Sigmoid colon (tissue), 7 donors: ENCODE data around the gene MAN2A1. TPM values are rescaled to one million over a fixed set of nuclear protein-coding genes. Genes with fewer than 3 reads are reported as not detected.

Source experiments
- DNase-seq: peaks from one replicate; pipeline ENCODE4 v3.0.0-alpha.2; 2019
- H3K27ac ChIP-seq, 4 donors: fragments of 200-600 bp; sonication (generic); one replicate each; pipeline ENCODE4 v1.5.1; 2016 to 2019; ENCODE audit warnings: mild to moderate bottlenecking in 1 of 4
- H3K27me3 ChIP-seq, 3 donors: fragments of 200-600 bp; sonication (generic); one replicate each; pipeline ENCODE4 v1.5.1; 2019; ENCODE audit warnings: mild to moderate bottlenecking in 1 of 3
- H3K36me3 ChIP-seq, 4 donors: fragments of 200-600 bp; sonication (generic); one replicate each; pipeline ENCODE4 v1.5.1; 2016 to 2019
- H3K4me1 ChIP-seq, 4 donors: fragments of 200-600 bp; sonication (generic); one replicate each; pipeline ENCODE4 v1.5.1; 2017 to 2019
- H3K4me3 ChIP-seq, 4 donors: fragments of 200-600 bp; sonication (generic); one replicate each; pipeline ENCODE4 v1.5.1; 2017 to 2019; ENCODE audit warnings: mild to moderate bottlenecking in 2 of 4, moderate library complexity in 1 of 4
- H3K9me3 ChIP-seq, 4 donors: fragments of 200-600 bp in 3 of 4; sonication (generic) in 3 of 4; one replicate each; pipeline versions ENCODE4 v1.5.1 to v1.6.1; 2013 to 2019
- EP300 ChIP-seq, 4 donors: sonication (generic); formaldehyde crosslinking; IDR thresholded peaks; one replicate each; pipeline ENCODE4 v1.6.1; 2017; ENCODE audit warnings: antibody characterized with exemption in 4 of 4
- POLR2A ChIP-seq, 2 donors: fragments of 450-650 bp; IDR thresholded peaks; one replicate each; pipeline ENCODE4 v1.6.1; 2016; ENCODE audit warnings: antibody characterized with exemption in 2 of 2, mild to moderate bottlenecking in 2 of 2, moderate library complexity in 2 of 2
- POLR2AphosphoS5 ChIP-seq, 4 donors: sonication (generic); formaldehyde crosslinking; IDR thresholded peaks; one replicate each; pipeline ENCODE4 v1.6.1; 2017; ENCODE audit warnings: antibody characterized with exemption in 4 of 4
- WGBS, 2 donors: extraction: QIAGEN DNeasy Blood & Tissue Kit; methylation state at CpG; one replicate each; pipeline ENCODE4 v1.1.7; 2013; 5-methylcytosine and 5-hydroxymethylcytosine counted together
- intact Hi-C: fragments of 100-400 bp; cut with DNase I; formaldehyde crosslinking; loops from one replicate; pipeline ENCODE4 v1.15.1; 2023
- polyA plus RNA-seq, 3 donors: library from polyadenylated mRNA; stranded (reverse); fragments of 200-250 nt; gene quantifications; one replicate each; pipeline ENCODE4 v1.2.3, GENCODE V29; 2013
- total RNA-seq, 4 donors: library from RNA; depleted of rRNA; stranded (reverse); fragments of >200 nt; gene quantifications; one replicate each; pipeline ENCODE4 v1.1.0, GENCODE V29; 2016
- TF ChIP-seq, protein P1 (sequence below), 4 experiments: fragments of 450-650 bp in 3 of 4; fragments of 200-600 bp in 1 of 4; IDR thresholded peaks; one replicate each; pipeline ENCODE4 v1.5.1; 2016 to 2019; ENCODE audit warnings: antibody characterized with exemption in 4 of 4, mild to moderate bottlenecking in 3 of 4, moderate library complexity in 2 of 4
- donor health status: healthy with polysubstance abuse.
- donor health status: Bipolar disorder and iron deficiency.
- donor health status: healthy.

MAN2A1 gene
- total and polyA plus RNA-seq, 7 donors = 3.6 to 58.4 (median 40.2) TPM

DNA sequence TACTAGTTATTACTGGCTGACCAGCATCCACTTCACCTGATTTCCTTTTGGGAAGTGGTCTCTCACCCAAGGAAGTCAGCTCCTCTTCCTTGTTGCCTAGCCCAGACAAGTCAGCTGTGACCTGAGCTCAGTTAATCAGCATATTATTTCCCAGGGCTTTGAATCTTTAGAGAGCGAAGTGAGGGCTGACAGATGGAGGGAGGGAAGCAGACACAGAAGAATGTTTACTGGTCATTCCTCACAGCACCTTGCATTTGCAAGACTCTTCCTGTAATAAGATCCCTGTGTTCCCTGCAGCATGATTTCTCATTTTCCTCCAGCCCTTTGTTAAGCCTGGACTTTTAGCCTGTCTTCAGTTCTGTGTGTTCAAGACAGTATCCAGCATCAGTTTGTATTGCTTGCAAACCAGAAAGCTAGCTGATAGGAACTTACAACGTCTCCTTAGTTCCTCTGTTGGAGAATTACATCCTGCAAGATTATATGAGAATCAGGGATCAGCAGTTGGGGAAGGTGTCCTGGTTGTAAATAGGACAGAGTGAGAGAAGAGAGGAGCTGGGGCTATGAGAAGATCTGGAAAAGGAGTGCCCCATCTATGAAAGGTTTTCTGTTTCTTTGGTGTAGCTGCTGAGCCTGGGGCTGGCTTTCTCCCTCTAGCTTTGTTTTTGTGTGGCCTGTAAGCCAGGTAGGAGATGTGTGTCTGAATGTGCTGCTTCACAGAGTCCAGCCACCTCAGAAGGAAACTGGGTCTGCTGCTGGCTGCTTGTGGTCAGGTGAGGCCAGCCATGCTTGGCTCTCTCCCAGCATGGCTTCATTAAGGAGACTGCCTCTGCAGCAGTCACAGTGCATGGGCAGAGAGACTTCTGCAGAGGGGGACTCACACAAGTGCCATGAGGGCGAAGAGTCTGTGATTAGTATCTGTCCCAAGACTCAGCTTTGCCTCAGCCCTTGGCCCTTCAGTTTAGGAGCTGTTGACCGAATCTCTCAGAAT is 50.3 kb downstream of the MAN2A1 start:
- no peak for DNase-seq
- Histone ChIP-seq H3K4me3 (no peak overlapping the region), H3K27ac (peak overlapping the region in 2 of 4 donors; percentile 7 to 23), H3K36me3 (no peaks in the 10 kb centered on the region), H3K4me1 (peaks cover 0 to 39% (median 32%) of the 10 kb centered on the region in 4 donors), H3K9me3 (no peaks in the 10 kb centered on the region), H3K27me3 (no peaks in the 10 kb centered on the region)
- intact Hi-C loops = no loop called here
- WGBS, 2 donors = 58 to 66% methylated on average over 4 of the region's 4 CpGs
- no peak for TF ChIP-seq POLR2AphosphoS5 (IDR thresholded peaks at IDR 0.05)
- TF ChIP-seq POLR2A (IDR thresholded peaks at IDR 0.05) = no peak
- TF ChIP-seq, protein P1, sequence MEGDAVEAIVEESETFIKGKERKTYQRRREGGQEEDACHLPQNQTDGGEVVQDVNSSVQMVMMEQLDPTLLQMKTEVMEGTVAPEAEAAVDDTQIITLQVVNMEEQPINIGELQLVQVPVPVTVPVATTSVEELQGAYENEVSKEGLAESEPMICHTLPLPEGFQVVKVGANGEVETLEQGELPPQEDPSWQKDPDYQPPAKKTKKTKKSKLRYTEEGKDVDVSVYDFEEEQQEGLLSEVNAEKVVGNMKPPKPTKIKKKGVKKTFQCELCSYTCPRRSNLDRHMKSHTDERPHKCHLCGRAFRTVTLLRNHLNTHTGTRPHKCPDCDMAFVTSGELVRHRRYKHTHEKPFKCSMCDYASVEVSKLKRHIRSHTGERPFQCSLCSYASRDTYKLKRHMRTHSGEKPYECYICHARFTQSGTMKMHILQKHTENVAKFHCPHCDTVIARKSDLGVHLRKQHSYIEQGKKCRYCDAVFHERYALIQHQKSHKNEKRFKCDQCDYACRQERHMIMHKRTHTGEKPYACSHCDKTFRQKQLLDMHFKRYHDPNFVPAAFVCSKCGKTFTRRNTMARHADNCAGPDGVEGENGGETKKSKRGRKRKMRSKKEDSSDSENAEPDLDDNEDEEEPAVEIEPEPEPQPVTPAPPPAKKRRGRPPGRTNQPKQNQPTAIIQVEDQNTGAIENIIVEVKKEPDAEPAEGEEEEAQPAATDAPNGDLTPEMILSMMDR (IDR thresholded peaks at IDR 0.05) = no peak
- no peak for TF ChIP-seq EP300 (IDR thresholded peaks at IDR 0.05)

DNA sequence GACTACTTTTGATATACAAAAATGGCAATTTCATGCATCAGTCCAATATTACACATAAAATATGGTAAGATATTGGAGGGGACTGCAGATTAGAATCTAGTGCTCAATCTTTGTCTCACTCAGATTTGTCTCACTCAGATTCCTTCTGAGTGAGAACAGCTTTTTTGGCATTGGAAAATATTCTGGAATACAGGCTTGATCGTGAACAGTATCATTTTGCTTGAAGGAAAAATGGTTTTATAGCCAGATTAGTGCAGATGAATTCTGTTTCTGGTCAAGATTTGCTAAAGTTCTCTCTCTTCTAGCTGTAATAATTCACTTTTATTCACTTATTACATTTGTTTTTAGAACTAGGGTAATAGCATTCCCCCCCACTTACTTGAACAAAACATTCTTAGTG is 51.2 kb downstream of the MAN2A1 start:
- Histone ChIP-seq H3K27me3 (no peaks in the 10 kb centered on the region), H3K9me3 (no peaks in the 10 kb centered on the region), H3K36me3 (no peaks in the 10 kb centered on the region), H3K27ac (peak overlapping the region in 1 of 4 donors; percentile 23), H3K4me1 (peaks cover 0 to 39% (median 32%) of the 10 kb centered on the region in 4 donors), H3K4me3 (no peak overlapping the region)
- WGBS, 2 donors = 89 to 95% methylated on average over 1 of the region's 1 CpG
- no peak for DNase-seq
- intact Hi-C loops = no loop called here
- TF ChIP-seq, protein P1 (IDR thresholded peaks at IDR 0.05) = no peak
- TF ChIP-seq POLR2AphosphoS5 (IDR thresholded peaks at IDR 0.05) (no peak), EP300 (IDR thresholded peaks at IDR 0.05) (no peak), POLR2A (IDR thresholded peaks at IDR 0.05) (no peak)

DNA sequence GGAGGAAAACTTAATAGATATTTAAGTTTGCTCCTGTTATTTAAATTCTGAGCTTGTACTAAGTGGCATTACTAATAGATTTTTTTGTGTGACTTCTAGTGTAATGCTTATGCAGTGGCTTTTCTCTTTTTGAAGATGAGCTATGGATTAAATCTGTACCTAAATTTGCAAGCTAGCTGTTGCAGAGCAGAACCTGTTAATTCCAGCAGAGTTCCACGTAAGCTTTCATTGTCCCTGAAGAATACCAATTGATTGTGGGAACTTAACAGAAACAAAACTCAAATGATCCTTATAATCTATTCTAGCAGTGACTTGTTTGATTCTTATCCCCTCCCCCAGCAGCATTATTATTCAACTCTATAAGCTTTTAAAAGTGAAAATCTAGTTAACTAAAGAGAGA is 51.7 kb downstream of the MAN2A1 start:
- intact Hi-C loops = no loop called here
- TF ChIP-seq POLR2A (IDR thresholded peaks at IDR 0.05) (no peak), EP300 (IDR thresholded peaks at IDR 0.05) (no peak), POLR2AphosphoS5 (IDR thresholded peaks at IDR 0.05) (no peak)
- TF ChIP-seq, protein P1 (IDR thresholded peaks at IDR 0.05) = no peak
- Histone ChIP-seq H3K4me3 (no peak overlapping the region), H3K27ac (peak overlapping the region in 1 of 4 donors; percentile 23), H3K36me3 (no peaks in the 10 kb centered on the region), H3K9me3 (no peaks in the 10 kb centered on the region), H3K27me3 (no peaks in the 10 kb centered on the region), H3K4me1 (peaks cover 0 to 39% (median 32%) of the 10 kb centered on the region in 4 donors)
- 87 to 93% methylated on average over 1 of the region's 1 CpG for WGBS, 2 donors
- no peak for DNase-seq

DNA sequence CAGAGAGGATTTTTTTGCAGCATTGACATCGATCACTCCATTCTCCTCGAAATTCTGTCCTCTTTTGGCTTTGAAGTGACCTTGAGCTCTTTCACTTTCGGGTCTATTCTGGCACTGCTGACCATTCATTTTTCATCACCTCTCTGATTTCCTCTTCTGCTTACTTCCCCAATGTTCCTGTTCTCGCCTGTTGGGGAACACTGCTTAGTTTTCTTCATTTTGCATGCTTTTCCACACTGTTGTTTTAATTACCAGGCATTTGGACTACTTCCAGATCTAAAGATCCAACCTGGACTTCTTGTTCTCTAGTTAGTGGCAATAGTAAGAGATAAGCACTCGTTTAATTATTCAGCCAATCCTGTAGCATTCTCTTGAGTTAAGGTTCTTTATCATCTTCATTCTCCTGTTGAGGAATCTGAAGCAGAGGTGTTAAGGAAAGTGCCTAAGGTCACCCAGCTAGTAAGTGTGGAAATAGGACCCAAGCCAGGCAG is 53.4 kb downstream of the MAN2A1 start:
- Histone ChIP-seq H3K4me1 (peaks cover 0 to 39% (median 32%) of the 10 kb centered on the region in 4 donors), H3K9me3 (no peaks in the 10 kb centered on the region), H3K27me3 (no peaks in the 10 kb centered on the region), H3K27ac (peak overlapping the region in 3 of 4 donors; percentile 17 to 38 (median 34)), H3K4me3 (no peak overlapping the region), H3K36me3 (no peaks in the 10 kb centered on the region)
- TF ChIP-seq, protein P1 (IDR thresholded peaks at IDR 0.05) = no peak
- no peak for TF ChIP-seq POLR2AphosphoS5 (IDR thresholded peaks at IDR 0.05)
- intact Hi-C loops = no loop called here
- DNase-seq = no peak
- 80 to 84% methylated on average over 5 of the region's 5 CpGs for WGBS, 2 donors
